Endothelial cell of umbilical vein (primary cell): ENCODE data around the gene C1orf53. TPM values are rescaled to one million over a fixed set of nuclear protein-coding genes. Genes with fewer than 3 reads are reported as not detected.

ENCODE experiments used
- BruUV-seq: library from RNA; stranded (reverse); fragments of 400-500 nt; replicated peaks from 2 replicates; lab custom pipeline; 2021; lab: Mats Ljungman, UMichigan
- CTCF ChIA-PET: fragments of 300-600, 350-600 bp; sonication (Branson Sonifier 250); formaldehyde crosslinking; loops from one replicate; lab custom pipeline; 2021; ENCODE audit warnings: antibody characterized with exemption, inconsistent platforms; lab: Charles Lee
- POLR2A ChIA-PET: fragments of 300-600, 350-600 bp; sonication (Branson Sonifier 250); formaldehyde crosslinking; loops from one replicate; lab custom pipeline; 2021; ENCODE audit warnings: antibody characterized with exemption, inconsistent platforms; lab: Charles Lee
- DNase-seq: peaks from one replicate; pipeline ENCODE4 v3.0.0-alpha.2; 2011; ENCODE audit warnings: low read depth, low spot score
- FAIRE-seq: peaks from 2 replicates; lab custom pipeline; 2011; peaks lifted over from hg19 to GRCh38; lab: Jason Lieb, UNC
- H2AFZ ChIP-seq: 2 replicates; pipeline ENCODE4 v1.6.0; 2012; ENCODE audit warnings: low read depth, low read length, control low read depth, inconsistent platforms
- H3K27ac ChIP-seq: 2 replicates; pipeline ENCODE4 v1.5.1; 2011; ENCODE audit warnings: low read depth, mild to moderate bottlenecking, control low read depth, low read length, moderate library complexity; ENCODE audit not compliant: insufficient read depth
- H3K27me3 ChIP-seq, 2 experiments: 2 replicates each; pipeline versions ENCODE4 v1.6.0 to v1.6.1; 2011; ENCODE audit warnings: low read length in 2 of 2, mixed read lengths in 1 of 2; ENCODE audit not compliant: control insufficient read depth in 2 of 2, insufficient read depth in 2 of 2
- H3K36me3 ChIP-seq, 2 experiments: 2 replicates in 1 of 2; 3 replicates in 1 of 2; pipeline ENCODE4 v1.5.1; 2011; ENCODE audit warnings: low read length in 2 of 2, mild to moderate bottlenecking in 1 of 2, moderate library complexity in 1 of 2; ENCODE audit not compliant: control insufficient read depth in 2 of 2, insufficient read depth in 2 of 2; ENCODE audit errors: extremely low read depth in 1 of 2
- H3K4me1 ChIP-seq: 3 replicates; pipeline ENCODE4 v1.5.1; 2011; ENCODE audit warnings: mild to moderate bottlenecking, low read length; ENCODE audit not compliant: control insufficient read depth, insufficient read depth; ENCODE audit errors: extremely low read depth
- H3K4me2 ChIP-seq: 2 replicates; pipeline ENCODE4 v1.6.1; 2011; ENCODE audit warnings: low read length, control low read depth, mixed read lengths; ENCODE audit not compliant: insufficient read depth
- H3K4me3 ChIP-seq, 3 experiments: fragments of 200-600 bp in 1 of 3; sonication (generic), shearing (Covaris generic) in 1 of 3; replicated peaks in 1 of 3; 2 replicates each; pipeline ENCODE4 v1.5.1; 2011 to 2016; ENCODE audit warnings: control low read depth in 3 of 3, low read length in 3 of 3, mild to moderate bottlenecking in 2 of 3, inconsistent platforms in 1 of 3, low read depth in 1 of 3, moderate library complexity in 1 of 3; ENCODE audit not compliant: insufficient read depth in 1 of 3
- H3K79me2 ChIP-seq: 2 replicates; pipeline ENCODE4 v1.6.0; 2012; ENCODE audit warnings: low read length, inconsistent platforms; ENCODE audit not compliant: control insufficient read depth, insufficient read depth
- H3K9ac ChIP-seq: replicated peaks from 2 replicates; pipeline ENCODE3; 2011; ENCODE audit warnings: low read length, control low read depth; ENCODE audit not compliant: insufficient read depth; ENCODE audit errors: extremely low read depth
- H3K9me1 ChIP-seq: replicated peaks from 3 replicates; pipeline ENCODE4 v1.6.0; 2011; ENCODE audit warnings: mild to moderate bottlenecking, low read length; ENCODE audit not compliant: control insufficient read depth, insufficient read depth; ENCODE audit errors: extremely low read depth
- H3K9me3 ChIP-seq: replicated peaks from 2 replicates; pipeline ENCODE4 v1.5.1; 2012; ENCODE audit warnings: low read length, inconsistent platforms; ENCODE audit not compliant: control insufficient read depth, insufficient read depth
- H4K20me1 ChIP-seq: replicated peaks from 2 replicates; pipeline ENCODE3; 2011; ENCODE audit warnings: mild to moderate bottlenecking, low read length; ENCODE audit not compliant: control insufficient read depth, insufficient read depth; ENCODE audit errors: extremely low read depth
- EZH2 ChIP-seq: IDR thresholded peaks from 2 replicates; pipeline ENCODE4 v1.6.1; 2012; ENCODE audit warnings: borderline replicate concordance, low read depth, mild to moderate bottlenecking, moderate library complexity, low read length, inconsistent platforms; ENCODE audit not compliant: severe bottlenecking
- FOS ChIP-seq: IDR thresholded peaks from 2 replicates; pipeline ENCODE4 v1.6.1; 2011; ENCODE audit warnings: mild to moderate bottlenecking, low read length, moderate library complexity, borderline replicate concordance; ENCODE audit not compliant: insufficient read depth
- GATA2 ChIP-seq: IDR thresholded peaks from 2 replicates; pipeline ENCODE4 v1.7.0; 2011; ENCODE audit warnings: low read depth, mild to moderate bottlenecking, moderate library complexity, mixed read lengths, low read length; ENCODE audit not compliant: insufficient read length, insufficient read depth
- JUN ChIP-seq: IDR thresholded peaks from 2 replicates; pipeline ENCODE4 v1.6.1; 2011; ENCODE audit warnings: borderline replicate concordance, low read depth; ENCODE audit not compliant: insufficient read length, insufficient read depth
- MYC ChIP-seq: IDR thresholded peaks from one replicate; pipeline ENCODE4 v1.6.1; 2011; ENCODE audit warnings: mild to moderate bottlenecking, low read depth, low read length
- POLR2A ChIP-seq: IDR thresholded peaks from 2 replicates; pipeline ENCODE4 v1.6.1; 2012; ENCODE audit warnings: low read depth, mild to moderate bottlenecking, control low read depth, low read length
- POLR2AphosphoS5 ChIP-seq: IDR thresholded peaks from 2 replicates; pipeline ENCODE4 v1.6.1; 2012; ENCODE audit warnings: low read depth, mild to moderate bottlenecking, control low read depth, low read length, moderate library complexity; ENCODE audit not compliant: insufficient read depth
- dilution Hi-C: fragments of 300-500 bp; cut with MboI; formaldehyde crosslinking; loops from one replicate; pipeline ENCODE4 v1.15.0; 2019; ENCODE audit warnings: low sequenced_read_pairs; ENCODE audit not compliant: extremely low pct_ligation_motif_present
- intact Hi-C: fragments of 100-400 bp; cut with micrococcal nuclease; formaldehyde crosslinking; loops from one replicate; pipeline ENCODE4 v1.10.0; 2022
- polyA plus RNA-seq, 4 experiments: library from polyadenylated mRNA; depleted of rRNA in 3 of 4; stranded (reverse) in 3 of 4; unstranded in 1 of 4; fragments of >200 nt; gene quantifications; 2 replicates each; pipeline versions ENCODE4 v1.2.1 to v1.2.3, GENCODE V29; 2011 to 2012; ENCODE audit warnings: missing spikeins in 1 of 4
- total RNA-seq: library from RNA; stranded (reverse); gene quantifications from 2 replicates; pipeline ENCODE4 v1.2.3, GENCODE V29; 2021
- TF ChIP-seq, protein P1 (sequence below): IDR thresholded peaks from 2 replicates; pipeline ENCODE4 v1.6.1; 2011; ENCODE audit not compliant: insufficient read depth, insufficient read length
- TF ChIP-seq, protein P2 (sequence below), 2 donors: IDR thresholded peaks; 1 replicate in 1 of 2; 2 replicates in 1 of 2; pipeline ENCODE4 v1.5.1; 2011; ENCODE audit warnings: low read length in 2 of 2, mild to moderate bottlenecking in 2 of 2, moderate library complexity in 2 of 2, control low read depth in 1 of 2, inconsistent platforms in 1 of 2, low read depth in 1 of 2; ENCODE audit not compliant: insufficient read depth in 1 of 2; ENCODE audit errors: extremely low read depth in 1 of 2

Gene C1orf53
- total and polyA plus RNA-seq, 2 donors (not counting 3 experiments of a cell fraction or from before 2014, with no cell fraction given): 3.5 to 6.5 TPM

DNA sequence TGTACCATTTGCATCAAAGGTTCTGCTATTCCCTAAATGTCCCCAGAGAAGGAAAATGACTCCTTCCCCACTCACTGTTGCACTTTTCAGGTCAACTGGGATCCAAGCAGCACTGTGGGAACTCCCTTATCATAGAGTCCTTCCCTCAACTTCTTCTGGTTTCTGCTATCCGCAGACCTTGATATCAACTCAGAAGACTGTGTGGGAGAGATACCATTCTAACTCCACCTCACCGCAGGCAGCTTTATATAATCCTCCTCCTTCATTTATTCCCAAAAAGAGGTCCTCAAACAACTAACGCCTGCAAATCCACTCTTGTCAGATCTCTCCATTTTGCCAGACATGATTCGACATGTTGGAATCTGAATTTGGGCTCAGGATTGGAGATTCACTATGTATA lies 42.1 kb downstream of the C1orf53 start:
- Histone ChIP-seq H3K4me1 (no peaks in the 10 kb centered on the region), H3K4me3 (no peak overlapping the region), H3K9ac (no peak overlapping the region), H3K4me2 (no peak overlapping the region), H3K79me2 (no peaks in the 10 kb centered on the region), H3K36me3 (no peaks in the 10 kb centered on the region), H3K27me3 (no peaks in the 10 kb centered on the region), H3K9me3 (no peaks in the 10 kb centered on the region), H2AFZ (no peak overlapping the region), H4K20me1 (no peaks in the 10 kb centered on the region), H3K9me1 (no peaks in the 10 kb centered on the region), H3K27ac (no peak overlapping the region)
- FAIRE-seq: no peak
- no TSS peak for BruUV-seq
- no peak for TF ChIP-seq JUN
- TF ChIP-seq MYC: no peak
- CTCF ChIA-PET: interaction anchor here (0.9 kb wide), 1 partner anchor 9 kb away, joined by 3 read pairs; no protein-coding TSS in a partner anchor
- DNase-seq: no peak
- POLR2A ChIA-PET: no interaction called here
- dilution Hi-C loops: no loop called here
- intact Hi-C loops: no loop called here

DNA sequence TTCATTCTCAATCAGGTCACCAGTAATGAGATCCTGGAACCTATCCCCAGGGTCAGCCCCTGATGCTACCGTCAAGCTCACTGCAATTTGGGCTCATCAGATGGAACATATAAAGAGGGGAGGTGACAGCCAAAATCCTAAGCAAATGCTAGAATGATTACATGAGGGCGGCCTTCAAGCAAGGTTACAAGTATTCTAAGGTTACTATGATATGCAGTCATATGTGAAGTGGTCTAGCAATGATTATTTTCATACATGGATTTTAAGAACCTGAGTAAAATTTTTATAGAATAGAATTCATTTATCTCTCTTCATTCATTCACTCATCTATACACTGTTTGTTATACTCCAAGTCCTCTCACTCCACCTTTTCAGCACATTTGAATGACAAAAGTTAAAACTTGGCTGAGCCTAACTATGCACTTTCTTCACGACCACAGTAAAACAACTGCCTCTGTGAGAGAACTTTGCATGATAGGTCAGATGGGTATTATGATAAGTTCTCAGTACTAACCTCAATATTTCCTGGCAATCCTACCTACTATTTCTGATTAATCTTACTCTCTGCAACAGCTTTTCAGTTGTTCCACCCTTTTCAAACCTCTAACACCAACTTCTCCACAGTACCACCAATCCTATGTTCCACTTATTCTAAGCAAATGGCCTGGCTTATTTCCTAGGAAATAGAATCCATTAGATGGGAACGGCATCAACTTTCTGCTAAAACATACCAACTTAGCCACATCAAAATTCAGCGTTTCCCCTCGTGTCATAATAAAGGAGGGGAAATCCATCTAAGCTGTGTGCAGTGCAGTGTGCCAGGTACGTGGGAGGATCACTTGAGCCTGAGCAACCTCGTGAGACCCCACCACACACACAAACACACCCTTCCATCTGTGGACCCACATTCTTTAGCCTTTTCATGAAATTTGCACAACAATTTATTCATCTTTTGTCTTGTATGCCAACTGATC lies 46.8 kb downstream of the C1orf53 start:
- ChIA-PET POLR2A (no interaction called here), CTCF (interaction anchor here (1.3 kb wide), 1 partner anchor 15 kb away, joined by 3 read pairs; no protein-coding TSS in a partner anchor)
- Histone ChIP-seq H3K4me1 (no peaks in the 10 kb centered on the region), H3K9me3 (no peaks in the 10 kb centered on the region), H3K9ac (no peak overlapping the region), H3K9me1 (no peaks in the 10 kb centered on the region), H3K4me2 (no peak overlapping the region), H3K27me3 (no peaks in the 10 kb centered on the region), H3K79me2 (no peaks in the 10 kb centered on the region), H3K4me3 (no peak overlapping the region), H4K20me1 (no peaks in the 10 kb centered on the region), H3K27ac (no peak overlapping the region), H2AFZ (no peak overlapping the region), H3K36me3 (no peaks in the 10 kb centered on the region)
- TF ChIP-seq JUN: no peak
- TF ChIP-seq POLR2AphosphoS5: no peak
- TF ChIP-seq, protein P1, sequence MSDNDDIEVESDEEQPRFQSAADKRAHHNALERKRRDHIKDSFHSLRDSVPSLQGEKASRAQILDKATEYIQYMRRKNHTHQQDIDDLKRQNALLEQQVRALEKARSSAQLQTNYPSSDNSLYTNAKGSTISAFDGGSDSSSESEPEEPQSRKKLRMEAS: no peak
- TF ChIP-seq EZH2: no peak
- TF ChIP-seq, protein P2, sequence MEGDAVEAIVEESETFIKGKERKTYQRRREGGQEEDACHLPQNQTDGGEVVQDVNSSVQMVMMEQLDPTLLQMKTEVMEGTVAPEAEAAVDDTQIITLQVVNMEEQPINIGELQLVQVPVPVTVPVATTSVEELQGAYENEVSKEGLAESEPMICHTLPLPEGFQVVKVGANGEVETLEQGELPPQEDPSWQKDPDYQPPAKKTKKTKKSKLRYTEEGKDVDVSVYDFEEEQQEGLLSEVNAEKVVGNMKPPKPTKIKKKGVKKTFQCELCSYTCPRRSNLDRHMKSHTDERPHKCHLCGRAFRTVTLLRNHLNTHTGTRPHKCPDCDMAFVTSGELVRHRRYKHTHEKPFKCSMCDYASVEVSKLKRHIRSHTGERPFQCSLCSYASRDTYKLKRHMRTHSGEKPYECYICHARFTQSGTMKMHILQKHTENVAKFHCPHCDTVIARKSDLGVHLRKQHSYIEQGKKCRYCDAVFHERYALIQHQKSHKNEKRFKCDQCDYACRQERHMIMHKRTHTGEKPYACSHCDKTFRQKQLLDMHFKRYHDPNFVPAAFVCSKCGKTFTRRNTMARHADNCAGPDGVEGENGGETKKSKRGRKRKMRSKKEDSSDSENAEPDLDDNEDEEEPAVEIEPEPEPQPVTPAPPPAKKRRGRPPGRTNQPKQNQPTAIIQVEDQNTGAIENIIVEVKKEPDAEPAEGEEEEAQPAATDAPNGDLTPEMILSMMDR (IDR thresholded peaks at IDR 0.05; ENCODE audit: extremely low read depth in 1 of 2, insufficient read depth in 1 of 2, low read depth in 1 of 2, low read length in 2 of 2): no peak
- no peak for TF ChIP-seq GATA2
- no peak for TF ChIP-seq FOS
- no peak for TF ChIP-seq POLR2A
- DNase-seq: no peak
- dilution Hi-C loops: no loop called here
- no TSS peak for BruUV-seq
- no peak for FAIRE-seq
- intact Hi-C loops: no loop called here
